Activated CD8-positive, alpha-beta memory T cell treated with anti-CD3 and anti-CD28 coated beads for 48 hours (primary cell): ENCODE data around the gene ZNF37A.
"Not testable (repeated sequence)": the region's sequence is repeated elsewhere in the genome, so short reads cannot be mapped to it uniquely, and the experiment has no call there.

Experiments used
- DNase-seq, 3 experiments: peaks; one replicate each; pipeline ENCODE4 v3.0.0-alpha.2; 2020; ENCODE audit warnings: low read depth in 2 of 3, low spot score in 2 of 3

ZNF37A gene

GRCh38 chr10:38147686-38148085 is 53.5 kb downstream of the ZNF37A start:
- DNase-seq = no peak

GRCh38 chr10:38150891-38151463 is 56.8 kb downstream of the ZNF37A start:
- not testable (repeated sequence) for DNase-seq

GRCh38 chr10:38156416-38157269 is 62.5 kb downstream of the ZNF37A start:
- no peak for DNase-seq

- no peak for DNase-seq
Measured at GRCh38 chr10:38157270-38157685, 63.1 kb downstream of the ZNF37A start.

- DNase-seq = no peak
Measured at GRCh38 chr10:38159004-38159403, 64.9 kb downstream of the ZNF37A start.

- DNase-seq = no peak
Measured at GRCh38 chr10:38163617-38164016, 69.5 kb downstream of the ZNF37A start.

GRCh38 chr10:38174336-38174735 is 80.2 kb downstream of the ZNF37A start:
- DNase-seq = no peak

- no peak for DNase-seq
Measured at GRCh38 chr10:38184477-38184876, 90.3 kb downstream of the ZNF37A start.
